Mesendoderm (in vitro differentiated cells): ENCODE data around the gene SLC17A8.

Experiments
- DNase-seq: peaks from one replicate; pipeline ENCODE4 v3.0.0; 2013
- H2AK5ac ChIP-seq: 2 replicates; pipeline ENCODE4 v1.6.1; 2013; ENCODE audit warnings: low read length, inconsistent platforms
- H2BK120ac ChIP-seq: 2 replicates; pipeline ENCODE4 v1.6.1; 2013; ENCODE audit warnings: low read depth, mild to moderate bottlenecking, low read length, moderate library complexity, mixed read lengths
- H2BK15ac ChIP-seq: replicated peaks from 2 replicates; pipeline ENCODE4 v1.6.1; 2013; ENCODE audit warnings: low read depth, mild to moderate bottlenecking, moderate library complexity
- H2BK5ac ChIP-seq: 2 replicates; pipeline ENCODE4 v1.6.1; 2013; ENCODE audit warnings: low read length, inconsistent platforms
- H3K18ac ChIP-seq: 2 replicates; pipeline ENCODE4 v1.6.1; 2013; ENCODE audit warnings: mild to moderate bottlenecking, low read length, mixed read lengths
- H3K23ac ChIP-seq: one replicate; pipeline ENCODE4 v1.6.1; 2013; ENCODE audit warnings: low read length
- H3K27ac ChIP-seq: 2 replicates; pipeline ENCODE4 v1.5.1; 2013; ENCODE audit warnings: low read depth, mild to moderate bottlenecking, inconsistent platforms, low read length, moderate library complexity
- H3K27me3 ChIP-seq: 2 replicates; pipeline ENCODE4 v1.6.1; 2013; ENCODE audit warnings: low read length, control low read depth, mild to moderate bottlenecking, inconsistent platforms; ENCODE audit not compliant: insufficient read depth, poor library complexity
- H3K36me3 ChIP-seq: 2 replicates; pipeline ENCODE4 v1.6.1; 2013; ENCODE audit warnings: low read length, inconsistent platforms; ENCODE audit not compliant: control insufficient read depth, insufficient read depth
- H3K4ac ChIP-seq: one replicate; pipeline ENCODE4 v1.6.1; 2013; ENCODE audit warnings: low read depth, mild to moderate bottlenecking, low read length, moderate library complexity
- H3K4me1 ChIP-seq: 2 replicates; pipeline ENCODE4 v1.6.1; 2013; ENCODE audit warnings: low read depth, low read length, inconsistent platforms; ENCODE audit not compliant: control insufficient read depth
- H3K4me2 ChIP-seq: 2 replicates; pipeline ENCODE4 v1.6.1; 2013; ENCODE audit warnings: low read length
- H3K4me3 ChIP-seq: 2 replicates; pipeline ENCODE4 v1.5.1; 2013; ENCODE audit warnings: mild to moderate bottlenecking, low read length
- H3K56ac ChIP-seq: one replicate; pipeline ENCODE4 v1.6.1; 2013; ENCODE audit warnings: low read length
- H3K79me1 ChIP-seq: 2 replicates; pipeline ENCODE4 v1.6.1; 2013; ENCODE audit warnings: low read length, inconsistent platforms
- H3K79me2 ChIP-seq: 2 replicates; pipeline ENCODE4 v1.6.1; 2013; ENCODE audit warnings: mild to moderate bottlenecking, low read length; ENCODE audit not compliant: control insufficient read depth, insufficient read depth
- H3K9ac ChIP-seq: 2 replicates; pipeline ENCODE4 v1.6.1; 2013; ENCODE audit warnings: low read length, inconsistent platforms
- H4K5ac ChIP-seq: one replicate; pipeline ENCODE4 v1.6.1; 2013; ENCODE audit warnings: low read length
- H4K8ac ChIP-seq: one replicate; pipeline ENCODE4 v1.6.1; 2013; ENCODE audit warnings: low read depth, mild to moderate bottlenecking, control low read depth, low read length, moderate library complexity
- WGBS: extraction: QIAGEN DNeasy Blood & Tissue Kit; methylation state at CpG from one replicate; pipeline ENCODE4 v1.1.7; 2013; ENCODE audit warnings: low lambda C conversion rate, missing lambda C conversion rate; ENCODE audit not compliant: insufficient coverage; ENCODE audit errors: extremely low coverage; 5-methylcytosine and 5-hydroxymethylcytosine counted together

Gene SLC17A8

GRCh38 chr12:100371146-100371545 lies 14.3 kb downstream of the SLC17A8 start:
- Histone ChIP-seq H3K18ac (no peak overlapping the region), H3K23ac (no peak overlapping the region), H3K4me1 (no peaks in the 10 kb centered on the region), H3K4me2 (no peak overlapping the region), H2BK120ac (no peak overlapping the region), H3K9ac (no peak overlapping the region), H2BK15ac (no peak overlapping the region), H3K79me1 (no peaks in the 10 kb centered on the region), H3K4ac (no peak overlapping the region), H3K4me3 (no peak overlapping the region), H2AK5ac (no peak overlapping the region), H3K56ac (no peak overlapping the region), H3K27ac (no peak overlapping the region), H4K8ac (no peak overlapping the region), H2BK5ac (no peak overlapping the region), H4K5ac (no peak overlapping the region), H3K79me2 (no peaks in the 10 kb centered on the region), H3K36me3 (no peaks in the 10 kb centered on the region), H3K27me3 (no peaks in the 10 kb centered on the region)
- peak; percentile 43 for DNase-seq
- no CpG with 5 or more reads among the region's 6 CpGs for WGBS

GRCh38 chr12:100372853-100373640 lies 16.2 kb downstream of the SLC17A8 start:
- no peak overlapping the region for H3K27ac ChIP-seq
- no peak overlapping the region for H4K5ac ChIP-seq
- no peaks in the 10 kb centered on the region for H3K79me1 ChIP-seq
- H3K36me3 ChIP-seq, result no peaks in the 10 kb centered on the region
- H3K27me3 ChIP-seq, result no peaks in the 10 kb centered on the region
- H2BK120ac ChIP-seq, result no peak overlapping the region
- H2BK15ac ChIP-seq, result no peak overlapping the region
- H3K56ac ChIP-seq, result no peak overlapping the region
- H4K8ac ChIP-seq, result no peak overlapping the region
- no peak overlapping the region for H3K9ac ChIP-seq
- no peak overlapping the region for H3K23ac ChIP-seq
- peak; percentile 67 for DNase-seq
- H3K79me2 ChIP-seq, result no peaks in the 10 kb centered on the region
- no peak overlapping the region for H3K4ac ChIP-seq
- no peaks in the 10 kb centered on the region for H3K4me1 ChIP-seq
- no peak overlapping the region for H2BK5ac ChIP-seq
- no peak overlapping the region for H3K4me2 ChIP-seq
- H3K4me3 ChIP-seq, result no peak overlapping the region
- no peak overlapping the region for H2AK5ac ChIP-seq
- WGBS, result no CpG with 5 or more reads among the region's 11 CpGs
- H3K18ac ChIP-seq, result no peak overlapping the region

GRCh38 chr12:100375038-100375735 lies 18.3 kb downstream of the SLC17A8 start:
- H2BK15ac ChIP-seq, result no peak overlapping the region
- H3K27ac ChIP-seq, result no peak overlapping the region
- H3K9ac ChIP-seq, result no peak overlapping the region
- no peak overlapping the region for H3K23ac ChIP-seq
- no peak for DNase-seq
- no peak overlapping the region for H2BK120ac ChIP-seq
- H3K4me1 ChIP-seq, result no peaks in the 10 kb centered on the region
- H4K8ac ChIP-seq, result no peak overlapping the region
- WGBS, result no CpG with 5 or more reads among the region's 12 CpGs
- no peaks in the 10 kb centered on the region for H3K79me2 ChIP-seq
- no peak overlapping the region for H3K4me3 ChIP-seq
- H3K36me3 ChIP-seq, result no peaks in the 10 kb centered on the region
- no peak overlapping the region for H2BK5ac ChIP-seq
- H3K56ac ChIP-seq, result no peak overlapping the region
- H4K5ac ChIP-seq, result no peak overlapping the region
- no peaks in the 10 kb centered on the region for H3K79me1 ChIP-seq
- no peak overlapping the region for H2AK5ac ChIP-seq
- no peaks in the 10 kb centered on the region for H3K27me3 ChIP-seq
- no peak overlapping the region for H3K4ac ChIP-seq
- no peak overlapping the region for H3K18ac ChIP-seq
- no peak overlapping the region for H3K4me2 ChIP-seq

DNA sequence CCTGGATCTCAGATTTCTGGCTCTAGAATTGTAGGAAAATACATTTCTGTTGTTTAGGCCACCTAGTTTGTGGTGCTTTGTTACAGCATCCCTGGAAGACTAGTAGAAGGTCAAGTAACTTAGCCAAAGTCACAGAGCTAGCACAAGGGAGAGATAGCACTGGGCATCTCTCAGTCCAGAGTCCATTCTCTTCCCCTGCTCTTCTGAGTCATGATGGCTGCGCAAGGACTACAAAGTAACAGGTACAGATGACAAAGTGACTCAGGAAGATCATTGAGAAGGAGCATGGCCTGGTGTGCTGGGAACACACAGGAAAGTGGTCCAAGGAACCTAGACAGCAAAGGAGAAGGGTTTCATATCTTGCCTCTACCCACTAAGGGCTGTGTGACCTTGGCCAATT lies 19.3 kb downstream of the SLC17A8 start:
- no peak overlapping the region for H3K9ac ChIP-seq
- no peaks in the 10 kb centered on the region for H3K79me2 ChIP-seq

DNA sequence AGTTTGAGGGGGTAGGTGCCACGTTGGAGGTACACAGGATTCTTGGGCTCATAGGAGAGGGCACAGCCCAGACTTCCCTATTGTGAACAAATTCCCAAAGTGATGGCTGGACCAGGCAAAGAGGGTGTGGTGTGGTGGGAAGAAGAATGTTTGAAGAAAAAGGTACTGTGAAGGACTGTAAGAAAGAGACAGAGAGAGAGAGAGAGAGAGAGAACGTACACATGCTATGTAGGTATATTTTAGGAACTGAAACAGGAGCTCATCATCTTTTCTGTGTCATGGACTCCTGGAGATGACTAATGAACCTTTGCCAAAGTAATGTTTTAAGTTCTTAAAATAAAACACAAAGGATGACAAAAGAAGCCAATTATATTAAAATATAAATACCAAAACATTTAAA lies 24.5 kb downstream of the SLC17A8 start:
- Histone ChIP-seq H3K9ac (no peak overlapping the region), H3K23ac (no peak overlapping the region)
- WGBS, result no CpG with 5 or more reads among the region's 2 CpGs

More for the DNA sequence above, 19.3 kb downstream of the SLC17A8 start:
- DNase-seq, result no peak
- H2BK15ac ChIP-seq, result no peak overlapping the region
- no peaks in the 10 kb centered on the region for H3K36me3 ChIP-seq
- no peak overlapping the region for H3K4me2 ChIP-seq
- H3K18ac ChIP-seq, result no peak overlapping the region
- H3K56ac ChIP-seq, result no peak overlapping the region
- H4K8ac ChIP-seq, result no peak overlapping the region
- no peak overlapping the region for H3K23ac ChIP-seq
- no peak overlapping the region for H3K4ac ChIP-seq
- no peak overlapping the region for H3K27ac ChIP-seq
- no peak overlapping the region for H2BK5ac ChIP-seq
- no CpG with 5 or more reads among the region's 1 CpG for WGBS
- no peaks in the 10 kb centered on the region for H3K27me3 ChIP-seq
- no peaks in the 10 kb centered on the region for H3K79me1 ChIP-seq
- no peaks in the 10 kb centered on the region for H3K4me1 ChIP-seq
- no peak overlapping the region for H3K4me3 ChIP-seq
- H4K5ac ChIP-seq, result no peak overlapping the region
- no peak overlapping the region for H2BK120ac ChIP-seq
- no peak overlapping the region for H2AK5ac ChIP-seq

More for the DNA sequence above, 24.5 kb downstream of the SLC17A8 start:
- Histone ChIP-seq H3K18ac (no peak overlapping the region), H3K4me1 (no peaks in the 10 kb centered on the region), H3K27ac (no peak overlapping the region), H2BK15ac (no peak overlapping the region), H3K56ac (no peak overlapping the region), H3K79me2 (no peaks in the 10 kb centered on the region), H3K4me2 (no peak overlapping the region), H2BK120ac (no peak overlapping the region), H3K79me1 (no peaks in the 10 kb centered on the region), H3K36me3 (no peaks in the 10 kb centered on the region), H3K4me3 (no peak overlapping the region), H4K5ac (no peak overlapping the region), H3K4ac (no peak overlapping the region), H3K27me3 (no peaks in the 10 kb centered on the region), H2AK5ac (no peak overlapping the region), H2BK5ac (no peak overlapping the region), H4K8ac (no peak overlapping the region)
- no peak for DNase-seq
